Gastroesophageal sphincter (tissue), 4 donors: ENCODE measurements around the gene OSGIN1. TPM values are rescaled to one million over a fixed set of nuclear protein-coding genes. Genes with fewer than 3 reads are reported as not detected.

Experiments used
- ATAC-seq: fragments of 150-250 bp; one replicate; pipeline ENCODE4 v1.9.1; 2016; ENCODE audit warnings: mild to moderate bottlenecking, moderate library complexity
- H3K27ac ChIP-seq, 4 donors: fragments of 200-600 bp; sonication (generic) in 3 of 4; 1 replicate in 3 of 4; 2 replicates in 1 of 4; pipeline ENCODE4 v1.5.1; 2016 to 2019
- H3K27me3 ChIP-seq: fragments of 200-600 bp; sonication (generic); one replicate; pipeline ENCODE4 v1.5.1; 2019
- H3K36me3 ChIP-seq, 2 donors: fragments of 200-600 bp; sonication (generic); one replicate each; pipeline ENCODE4 v1.5.1; 2019; ENCODE audit warnings: control low read depth in 1 of 2
- H3K4me1 ChIP-seq, 3 donors: fragments of 200-600 bp; sonication (generic); 1 replicate in 2 of 3; 2 replicates in 1 of 3; pipeline ENCODE4 v1.5.1; 2016 to 2019; ENCODE audit warnings: control low read depth in 2 of 3
- H3K4me3 ChIP-seq, 2 donors: fragments of 200-600 bp; sonication (generic); one replicate each; pipeline ENCODE4 v1.5.1; 2019; ENCODE audit warnings: mild to moderate bottlenecking in 1 of 2, moderate library complexity in 1 of 2
- H3K9me3 ChIP-seq, 3 donors: fragments of 200-600 bp; sonication (generic); one replicate each; pipeline ENCODE4 v1.5.1; 2017 to 2019; ENCODE audit warnings: control low read depth in 2 of 3
- EP300 ChIP-seq: sonication (generic); formaldehyde crosslinking; IDR thresholded peaks from one replicate; pipeline ENCODE4 v1.6.1; 2017; ENCODE audit warnings: antibody characterized with exemption, mild to moderate bottlenecking
- POLR2A ChIP-seq, 2 donors: fragments of 450-650 bp; IDR thresholded peaks; one replicate each; pipeline ENCODE4 v1.6.1; 2017; ENCODE audit warnings: antibody characterized with exemption in 2 of 2, mild to moderate bottlenecking in 2 of 2, moderate library complexity in 1 of 2
- POLR2AphosphoS5 ChIP-seq: sonication (generic); formaldehyde crosslinking; IDR thresholded peaks from one replicate; pipeline ENCODE4 v1.6.1; 2017; ENCODE audit warnings: antibody characterized with exemption
- WGBS, 2 donors: methylation state at CpG; one replicate each; pipeline ENCODE4 v1.1.5; 2018; ENCODE audit warnings: low coverage in 1 of 2; 5-methylcytosine and 5-hydroxymethylcytosine counted together
- total RNA-seq, 4 donors: library from RNA; depleted of rRNA; stranded (reverse); fragments of >200 nt; gene quantifications; one replicate each; pipeline ENCODE4 v1.1.0, GENCODE V29; 2016
- TF ChIP-seq, protein P1 (sequence below), 4 experiments: fragments of 200-600 bp in 2 of 4; fragments of 450-650 bp in 2 of 4; sonication (generic) in 1 of 4; IDR thresholded peaks; one replicate each; pipeline ENCODE4 v1.5.1; 2017 to 2019; ENCODE audit warnings: antibody characterized with exemption in 4 of 4, mild to moderate bottlenecking in 2 of 4, moderate library complexity in 2 of 4

OSGIN1 gene
- total RNA-seq, 4 donors from 2014 or later, result 7.9 to 12.5 (median 9.4) TPM

GRCh38 chr16:83932955-83933673 lies 19.9 kb upstream of the OSGIN1 start:
- Histone ChIP-seq H3K27me3 (no peaks in the 10 kb centered on the region), H3K4me1 (no peaks in the 10 kb centered on the region), H3K27ac (no peak overlapping the region), H3K9me3 (no peaks in the 10 kb centered on the region), H3K36me3 (peaks cover 0 to 39% of the 10 kb centered on the region in 2 donors), H3K4me3 (no peak overlapping the region)
- no peak for TF ChIP-seq POLR2AphosphoS5
- no peak for TF ChIP-seq POLR2A (IDR thresholded peaks at IDR 0.05)
- TF ChIP-seq, protein P1, sequence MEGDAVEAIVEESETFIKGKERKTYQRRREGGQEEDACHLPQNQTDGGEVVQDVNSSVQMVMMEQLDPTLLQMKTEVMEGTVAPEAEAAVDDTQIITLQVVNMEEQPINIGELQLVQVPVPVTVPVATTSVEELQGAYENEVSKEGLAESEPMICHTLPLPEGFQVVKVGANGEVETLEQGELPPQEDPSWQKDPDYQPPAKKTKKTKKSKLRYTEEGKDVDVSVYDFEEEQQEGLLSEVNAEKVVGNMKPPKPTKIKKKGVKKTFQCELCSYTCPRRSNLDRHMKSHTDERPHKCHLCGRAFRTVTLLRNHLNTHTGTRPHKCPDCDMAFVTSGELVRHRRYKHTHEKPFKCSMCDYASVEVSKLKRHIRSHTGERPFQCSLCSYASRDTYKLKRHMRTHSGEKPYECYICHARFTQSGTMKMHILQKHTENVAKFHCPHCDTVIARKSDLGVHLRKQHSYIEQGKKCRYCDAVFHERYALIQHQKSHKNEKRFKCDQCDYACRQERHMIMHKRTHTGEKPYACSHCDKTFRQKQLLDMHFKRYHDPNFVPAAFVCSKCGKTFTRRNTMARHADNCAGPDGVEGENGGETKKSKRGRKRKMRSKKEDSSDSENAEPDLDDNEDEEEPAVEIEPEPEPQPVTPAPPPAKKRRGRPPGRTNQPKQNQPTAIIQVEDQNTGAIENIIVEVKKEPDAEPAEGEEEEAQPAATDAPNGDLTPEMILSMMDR (IDR thresholded peaks at IDR 0.05), result no peak
- no peak for TF ChIP-seq EP300
- no peak for ATAC-seq
- 69% methylated on average over 7 of the region's 25 CpGs; no CpG with 5 or more reads in 1 of the 2 donors for WGBS, 2 donors

DNA sequence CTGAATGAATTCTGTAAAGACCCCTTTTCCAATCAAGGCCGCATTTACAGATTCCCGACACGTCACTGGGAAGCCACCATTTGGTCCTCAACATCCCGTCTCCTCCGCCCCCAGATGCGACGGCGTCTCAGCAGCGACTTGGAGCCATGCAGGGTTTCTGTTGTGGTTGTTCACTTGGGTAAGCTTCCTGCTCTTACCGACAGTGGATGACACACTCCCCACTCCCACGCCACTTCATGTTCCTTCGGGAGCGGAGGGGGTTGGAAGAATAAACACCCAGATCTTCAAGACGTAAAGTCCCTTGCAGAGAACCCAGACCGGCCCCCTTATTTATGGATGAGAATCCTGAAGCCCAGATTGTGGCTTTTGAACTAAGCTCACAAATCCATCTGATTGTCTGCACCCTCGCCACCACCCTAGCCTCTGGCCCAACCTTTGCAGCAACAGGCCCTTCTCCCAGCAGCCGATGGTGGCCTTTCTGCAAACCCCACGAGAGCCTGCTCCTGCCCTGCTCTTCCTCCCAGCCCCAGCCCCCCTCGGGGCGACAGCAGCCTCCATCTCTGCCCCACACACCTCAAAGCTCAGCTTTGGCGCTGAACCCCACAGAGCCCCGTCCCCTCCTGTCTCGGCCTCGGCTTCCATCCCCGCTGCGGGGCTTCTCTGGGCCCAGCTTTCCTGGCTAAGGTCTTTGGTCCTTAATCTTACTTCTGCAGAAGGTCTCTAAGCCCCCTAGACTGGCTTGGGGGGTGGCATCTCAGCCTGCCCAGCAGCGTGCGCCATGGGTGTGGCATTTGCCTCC lies 19.0 kb upstream of the OSGIN1 start:
- no peaks in the 10 kb centered on the region for H3K4me1 ChIP-seq
- ATAC-seq, result no peak
- TF ChIP-seq POLR2A (IDR thresholded peaks at IDR 0.05) (no peak), EP300 (no peak), POLR2AphosphoS5 (no peak)
- TF ChIP-seq, protein P1 (IDR thresholded peaks at IDR 0.05), result no peak
- no peak overlapping the region for H3K27ac ChIP-seq
- WGBS, 2 donors, result 76 to 82% methylated on average over 13 to 15 of the region's 28 CpGs
- H3K36me3 ChIP-seq, result peaks cover 0 to 35% of the 10 kb centered on the region in 2 donors
- no peaks in the 10 kb centered on the region for H3K9me3 ChIP-seq
- no peak overlapping the region for H3K4me3 ChIP-seq
- H3K27me3 ChIP-seq, result no peaks in the 10 kb centered on the region

GRCh38 chr16:83934684-83934977 lies 18.4 kb upstream of the OSGIN1 start:
- H3K27ac ChIP-seq, result no peak overlapping the region
- no peaks in the 10 kb centered on the region for H3K27me3 ChIP-seq
- H3K4me1 ChIP-seq, result no peaks in the 10 kb centered on the region
- H3K9me3 ChIP-seq, result no peaks in the 10 kb centered on the region
- H3K4me3 ChIP-seq, result no peak overlapping the region
- ATAC-seq, result no peak
- WGBS, 2 donors, result 83% methylated on average over 1 of the region's 12 CpGs; no CpG with 5 or more reads in 1 of the 2 donors
- TF ChIP-seq POLR2A (IDR thresholded peaks at IDR 0.05) (no peak), POLR2AphosphoS5 (no peak), EP300 (no peak)
- TF ChIP-seq, protein P1 (IDR thresholded peaks at IDR 0.05), result no peak
- H3K36me3 ChIP-seq, result peaks cover 0 to 30% of the 10 kb centered on the region in 2 donors

DNA sequence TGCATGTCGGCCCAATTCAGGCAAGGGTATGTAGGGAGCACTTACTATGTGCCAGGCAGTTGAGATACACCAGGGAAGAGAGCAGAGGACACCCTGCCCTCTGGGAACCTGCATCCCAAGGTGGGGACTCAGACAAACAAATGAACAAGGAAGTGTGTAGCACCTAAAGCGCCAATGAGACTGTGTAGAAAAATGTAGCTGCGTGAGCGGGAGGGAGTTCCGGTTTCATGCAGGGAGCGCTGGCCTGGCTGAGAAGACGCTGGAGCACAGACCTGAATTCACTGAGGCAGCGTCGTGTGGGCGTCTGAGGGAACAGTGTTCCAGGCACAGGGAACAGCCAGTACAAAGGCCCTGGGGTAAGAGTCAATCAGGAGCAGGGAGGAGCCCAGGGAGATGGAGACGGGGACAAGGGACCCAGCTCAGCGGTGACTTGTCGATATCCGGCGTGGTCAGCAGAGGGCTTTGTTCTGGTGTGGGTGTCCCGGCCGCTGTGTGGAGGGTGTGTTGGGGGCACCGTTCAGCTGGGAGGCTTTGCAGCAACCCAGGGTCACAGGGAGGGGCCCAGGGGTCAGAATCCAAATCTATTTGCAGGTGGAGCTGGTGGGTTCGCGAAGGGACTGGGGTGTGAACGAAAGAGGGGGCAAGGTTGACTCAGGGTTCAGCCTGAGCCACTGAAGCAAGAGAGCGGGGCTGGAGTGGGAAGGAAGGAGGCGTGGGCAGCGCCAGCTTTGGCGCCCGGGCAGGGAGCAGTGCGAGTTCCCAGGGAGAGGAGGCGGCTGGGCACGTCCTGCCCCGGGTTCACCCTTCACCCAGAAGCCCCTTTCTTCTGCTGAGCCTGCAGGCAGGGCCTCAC lies 17.8 kb upstream of the OSGIN1 start:
- Histone ChIP-seq H3K27ac (no peak overlapping the region), H3K4me3 (no peak overlapping the region)

More for the DNA sequence above, 17.8 kb upstream of the OSGIN1 start:
- Histone ChIP-seq H3K9me3 (no peaks in the 10 kb centered on the region), H3K36me3 (peaks cover 0 to 25% of the 10 kb centered on the region in 2 donors), H3K4me1 (no peaks in the 10 kb centered on the region), H3K27me3 (no peaks in the 10 kb centered on the region)
- TF ChIP-seq EP300 (no peak), POLR2AphosphoS5 (no peak), POLR2A (IDR thresholded peaks at IDR 0.05) (no peak)
- TF ChIP-seq, protein P1 (IDR thresholded peaks at IDR 0.05), result no peak
- 85% methylated on average over 9 to 20 of the region's 30 CpGs for WGBS, 2 donors
- ATAC-seq, result no peak
